Coronary artery (tissue), 2 donors: ENCODE data around the gene TARBP1.

ENCODE experiments used
- DNase-seq: peaks from one replicate; pipeline ENCODE4 v3.0.0-alpha.2; 2017; ENCODE audit warnings: low spot score
- H3K27ac ChIP-seq, 2 donors: fragments of 200-600 bp; sonication (generic); one replicate each; pipeline ENCODE4 v1.5.1; 2016 to 2019
- H3K4me3 ChIP-seq: fragments of 200-600 bp; sonication (generic); 2 replicates; pipeline ENCODE4 v1.5.1; 2016; ENCODE audit warnings: mild to moderate bottlenecking, moderate library complexity
- CTCF ChIP-seq: fragments of 200-600 bp; sonication (generic); IDR thresholded peaks from one replicate; pipeline ENCODE4 v1.5.1; 2019; ENCODE audit warnings: antibody characterized with exemption

The TARBP1 gene

GRCh38 chr1:234503193-234504050 lies 24.4 kb upstream of the TARBP1 start:
- Histone ChIP-seq H3K4me3 (no peak overlapping the region), H3K27ac (peak overlapping the region; percentile 69 to 79)
- TF ChIP-seq CTCF: no peak
- DNase-seq: no peak

- TF ChIP-seq CTCF: no peak
- no peak overlapping the region for H3K4me3 ChIP-seq
- H3K27ac ChIP-seq: peak overlapping the region; percentile 69 to 79
- DNase-seq: no peak
Measured at GRCh38 chr1:234502785-234503184, 23.8 kb upstream of the TARBP1 start.

GRCh38 chr1:234500269-234500668 lies 21.3 kb upstream of the TARBP1 start:
- Histone ChIP-seq H3K27ac (peak overlapping the region; percentile 80 to 95), H3K4me3 (no peak overlapping the region)
- TF ChIP-seq CTCF: no peak
- no peak for DNase-seq

DNA sequence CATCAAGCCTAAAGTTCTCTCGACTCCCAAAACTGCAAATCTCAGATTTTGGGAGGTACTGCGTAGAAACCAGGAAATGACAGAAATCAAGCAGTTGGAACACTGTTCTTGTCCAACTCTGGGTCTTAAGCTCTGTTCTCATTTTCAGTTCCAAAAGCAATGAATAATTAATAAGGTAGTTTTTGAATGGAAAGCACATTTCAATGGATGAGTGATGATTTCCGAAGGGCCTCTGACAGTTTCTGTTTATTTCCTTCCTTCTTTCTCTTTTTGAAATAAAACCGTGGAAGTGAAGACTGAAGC lies 20.9 kb upstream of the TARBP1 start:
- no peak for TF ChIP-seq CTCF
- no peak for DNase-seq
- peak overlapping the region; percentile 80 to 95 for H3K27ac ChIP-seq
- peak overlapping the region; percentile 60 for H3K4me3 ChIP-seq

- Histone ChIP-seq H3K27ac (peak overlapping the region; percentile 80 to 95), H3K4me3 (peak overlapping the region; percentile 60)
- TF ChIP-seq CTCF: peak; percentile 89
- DNase-seq: peak; percentile 95
Measured at GRCh38 chr1:234499119-234499942, 20.4 kb upstream of the TARBP1 start.

DNA sequence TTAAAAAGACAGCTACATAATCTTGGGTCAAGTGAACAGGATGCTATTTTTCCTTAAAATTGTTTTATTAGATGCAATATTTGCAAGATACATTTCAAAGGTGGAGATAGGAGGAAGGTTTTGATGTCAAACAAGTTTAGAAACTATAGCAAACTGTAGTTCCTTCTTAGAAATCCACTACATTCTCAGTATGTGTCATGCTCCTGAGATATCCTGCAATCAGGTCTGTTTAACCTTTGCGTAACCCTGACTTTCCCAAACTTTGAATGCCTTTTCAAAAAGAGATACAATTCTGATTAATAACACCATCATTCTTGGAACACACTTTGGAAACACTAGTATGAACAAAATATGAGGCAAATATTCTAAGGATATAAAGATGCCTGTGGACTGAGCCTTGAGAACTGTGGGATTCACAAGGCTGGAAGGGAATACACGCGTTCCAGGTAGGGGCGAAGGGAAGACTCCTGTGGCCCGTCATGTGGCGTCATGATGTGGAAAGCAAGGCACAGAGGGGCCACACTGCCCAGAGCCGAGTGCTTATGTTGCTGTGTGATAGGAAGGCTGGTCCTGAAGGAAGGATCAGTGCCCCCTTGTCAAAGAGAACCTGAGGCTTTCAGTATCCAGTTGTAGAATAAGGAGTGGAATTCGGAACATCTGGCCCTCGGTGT lies 19.6 kb upstream of the TARBP1 start:
- TF ChIP-seq CTCF: no peak
- no peak for DNase-seq
- Histone ChIP-seq H3K27ac (peak overlapping the region; percentile 80 to 95), H3K4me3 (peak overlapping the region; percentile 60)
